NCI-H82 (cell line): ENCODE results near the gene EHD1.
"Not testable (repeated sequence)": the region's sequence is repeated elsewhere in the genome, so short reads cannot be mapped to it uniquely, and the experiment has no call there.

Experiments used
- DNase-seq: peaks from one replicate; lab custom pipeline; 2025; lab: John Stamatoyannopoulos, UW

Gene EHD1

DNA sequence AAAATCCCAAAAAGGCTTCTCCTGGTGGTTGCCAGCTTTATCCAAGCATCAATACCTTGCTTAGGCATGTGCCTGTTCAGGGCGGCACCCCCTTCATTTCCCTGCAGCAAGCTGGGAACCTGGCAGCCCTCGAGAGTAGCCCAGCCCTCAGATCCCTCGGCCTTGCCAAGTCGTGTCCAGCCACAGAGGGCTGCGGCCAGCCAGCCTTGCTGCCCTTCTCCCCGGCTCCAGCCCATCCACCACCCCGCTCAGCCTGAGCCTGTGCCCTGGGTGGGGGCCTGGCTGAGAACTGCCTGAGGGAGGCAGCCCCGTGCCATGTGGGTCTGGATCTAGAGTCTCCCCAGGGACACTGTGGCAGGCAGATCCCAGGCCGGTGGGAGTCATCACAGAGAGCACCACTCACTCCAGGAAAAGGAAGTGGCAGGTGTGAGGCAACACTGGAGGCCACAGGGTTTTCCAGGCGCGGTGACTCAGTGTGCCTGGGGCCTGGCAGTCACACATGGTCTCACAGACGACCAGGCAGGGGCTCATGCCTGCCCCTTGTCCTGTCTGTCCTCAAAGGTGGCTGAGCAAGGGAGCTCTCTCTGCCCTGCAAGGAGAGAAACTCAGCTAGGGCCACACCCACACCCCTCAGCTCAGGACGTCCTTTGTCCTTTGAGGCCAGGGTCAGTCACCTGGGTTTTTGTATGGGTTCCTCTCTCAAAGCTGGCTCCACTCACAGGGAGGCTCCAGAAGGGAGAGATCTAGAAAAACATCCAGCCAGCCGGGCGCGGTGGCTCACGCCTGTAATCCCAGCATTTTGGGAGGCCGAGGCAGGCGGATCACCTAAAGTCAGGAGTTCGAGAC is 21.8 kb downstream of the EHD1 start:
- no peak for DNase-seq

DNA sequence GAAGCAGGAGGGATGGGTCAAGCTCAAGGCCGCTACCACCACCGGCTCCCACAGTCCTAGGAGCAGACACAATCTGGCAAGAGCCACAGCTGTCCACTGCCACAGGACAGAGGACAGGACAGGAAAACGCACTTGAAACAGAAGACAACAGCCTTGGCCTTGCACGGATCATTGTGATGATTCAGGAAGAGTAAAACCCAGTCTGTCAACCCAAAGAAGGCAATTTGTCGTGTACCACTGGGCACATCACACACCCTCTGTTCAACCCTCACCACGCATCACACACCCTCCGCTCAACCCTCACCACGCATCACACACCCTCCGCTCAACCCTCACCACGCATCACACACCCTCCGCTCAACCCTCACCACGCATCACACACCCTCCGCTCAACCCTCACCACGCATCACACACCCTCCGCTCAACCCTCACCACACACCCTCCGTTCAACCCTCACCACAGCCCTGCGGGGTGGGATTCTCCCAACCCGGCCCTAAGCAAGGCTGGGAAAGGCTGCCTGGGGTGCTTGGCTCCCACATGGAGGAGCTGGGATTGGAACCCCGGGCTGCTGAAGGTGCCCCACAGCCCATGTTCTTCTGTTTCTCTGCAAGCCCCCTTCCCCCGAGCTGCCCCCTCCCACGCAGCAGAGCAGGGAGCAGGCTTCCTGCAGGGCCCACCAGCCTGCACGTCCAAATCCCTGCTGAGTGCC is 22.7 kb downstream of the EHD1 start:
- DNase-seq: no peak

DNA sequence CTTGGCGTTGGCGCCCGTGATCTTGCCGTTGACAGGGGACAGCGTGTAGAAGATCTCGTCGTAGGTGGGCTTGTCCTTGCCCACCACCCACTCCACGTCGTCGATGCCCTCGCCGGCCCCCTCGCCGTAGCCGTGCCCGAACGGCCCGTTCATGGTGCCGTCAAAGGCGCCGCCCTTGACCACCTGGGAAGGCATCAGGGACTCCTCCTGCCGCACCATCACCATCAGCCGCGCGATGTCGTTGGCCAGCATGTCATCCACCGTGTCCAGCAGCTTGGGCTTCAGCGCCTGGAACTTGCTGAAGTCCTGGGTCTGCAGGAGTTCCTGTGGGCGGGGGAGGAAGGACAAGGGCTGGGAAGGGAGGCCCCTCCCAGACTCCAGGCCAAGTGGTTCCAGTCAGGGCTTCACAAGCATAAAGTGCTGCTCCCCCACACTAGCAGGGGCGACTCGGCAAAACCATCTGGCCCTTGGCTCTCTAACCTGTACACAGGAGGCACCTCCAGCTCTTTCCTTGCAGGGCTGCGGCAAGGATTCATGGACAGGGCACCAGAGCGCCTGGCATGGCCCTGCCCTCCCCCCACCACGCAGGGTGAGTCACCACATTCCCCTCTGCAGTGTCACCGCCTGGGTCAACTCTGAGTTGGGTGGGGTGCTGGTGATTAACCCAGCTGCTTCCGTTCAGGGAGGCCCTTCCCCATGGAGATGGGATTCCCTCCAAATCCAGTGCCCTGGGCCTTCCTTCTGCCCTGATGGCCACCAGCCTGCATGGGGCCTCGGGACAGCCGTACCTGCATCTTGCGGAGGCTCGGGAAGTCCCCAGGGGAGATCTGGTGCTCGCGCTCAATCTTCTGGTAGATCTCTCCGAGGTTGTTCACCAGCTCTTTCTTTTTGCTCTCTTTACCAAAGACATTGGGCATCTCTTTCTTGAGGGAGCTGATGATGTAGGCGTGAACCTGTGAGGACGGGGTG is 23.6 kb downstream of the EHD1 start:
- DNase-seq: no peak

DNA sequence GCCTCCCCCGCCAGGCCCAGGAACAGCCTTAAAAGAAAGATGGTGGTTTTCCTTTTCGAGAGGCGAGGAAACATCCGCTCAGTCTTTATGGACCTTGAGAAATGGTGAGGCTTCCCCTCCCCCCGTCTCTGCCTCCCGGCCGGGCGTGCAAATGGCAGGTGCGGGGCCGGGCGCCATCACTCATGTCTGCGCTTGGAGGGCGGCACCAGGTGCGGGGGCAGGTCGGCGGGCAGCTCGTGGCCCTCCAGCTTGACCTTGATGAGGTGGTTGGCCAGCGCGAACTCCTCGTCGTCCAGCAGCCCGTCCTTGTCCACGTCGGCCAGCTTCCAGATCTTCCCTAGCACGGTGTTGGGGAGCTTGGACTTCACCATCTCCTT is 24.3 kb downstream of the EHD1 start:
- no peak for DNase-seq

DNA sequence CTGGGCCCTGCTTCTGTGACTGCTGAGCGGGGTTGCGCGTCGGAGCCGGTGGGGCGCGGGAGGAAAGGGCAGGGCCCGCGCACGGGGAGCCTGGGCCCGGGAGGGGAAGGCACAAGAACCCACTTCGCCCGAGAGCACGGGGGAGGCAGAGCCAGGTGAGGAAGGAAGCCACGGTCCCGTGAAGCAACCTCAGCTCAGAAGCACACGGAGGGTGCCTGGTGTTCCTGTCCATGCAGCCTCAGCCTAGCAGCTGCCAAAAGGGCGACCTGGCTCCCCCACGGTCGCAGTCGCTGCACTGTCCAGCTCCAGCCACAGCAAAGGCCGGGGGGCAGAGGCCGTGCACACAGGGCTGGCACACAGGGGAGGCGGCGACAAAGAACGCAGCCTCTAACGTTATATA is 24.7 kb downstream of the EHD1 start:
- no peak for DNase-seq

DNA sequence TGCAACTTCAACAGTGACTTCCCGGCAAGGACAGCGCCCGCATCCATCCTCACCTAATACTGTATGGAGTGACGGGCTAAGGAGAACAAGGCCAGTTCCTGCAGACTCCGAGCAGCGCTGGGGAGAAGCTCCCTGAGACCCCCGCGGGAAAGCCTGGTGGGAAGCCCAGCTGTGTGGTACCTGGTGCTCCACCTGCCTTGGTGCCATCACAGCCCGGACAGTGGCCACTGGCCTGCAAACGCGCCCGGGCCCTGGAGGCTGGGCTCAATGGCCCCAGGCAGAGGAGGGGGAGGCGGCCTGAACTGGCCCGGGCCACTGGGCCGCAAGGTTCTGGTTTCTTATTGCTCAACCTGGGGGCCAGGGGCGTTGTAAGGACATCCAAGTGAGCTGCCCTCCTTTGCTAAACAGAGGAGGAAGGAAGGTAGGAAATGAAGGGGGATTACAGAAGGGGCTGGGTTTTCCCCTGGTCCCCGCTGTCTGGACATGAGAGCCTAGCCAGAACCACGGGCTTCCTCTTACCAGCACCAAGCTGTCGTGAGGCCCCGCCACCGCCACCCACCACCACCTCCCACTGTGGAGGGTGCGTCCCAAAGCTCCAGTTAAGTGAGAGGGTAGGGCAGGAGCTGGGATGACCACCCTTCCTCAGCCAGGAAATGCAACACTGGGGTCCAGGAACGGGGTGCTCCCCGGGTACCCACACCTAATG is 25.5 kb downstream of the EHD1 start:
- no peak for DNase-seq

DNA sequence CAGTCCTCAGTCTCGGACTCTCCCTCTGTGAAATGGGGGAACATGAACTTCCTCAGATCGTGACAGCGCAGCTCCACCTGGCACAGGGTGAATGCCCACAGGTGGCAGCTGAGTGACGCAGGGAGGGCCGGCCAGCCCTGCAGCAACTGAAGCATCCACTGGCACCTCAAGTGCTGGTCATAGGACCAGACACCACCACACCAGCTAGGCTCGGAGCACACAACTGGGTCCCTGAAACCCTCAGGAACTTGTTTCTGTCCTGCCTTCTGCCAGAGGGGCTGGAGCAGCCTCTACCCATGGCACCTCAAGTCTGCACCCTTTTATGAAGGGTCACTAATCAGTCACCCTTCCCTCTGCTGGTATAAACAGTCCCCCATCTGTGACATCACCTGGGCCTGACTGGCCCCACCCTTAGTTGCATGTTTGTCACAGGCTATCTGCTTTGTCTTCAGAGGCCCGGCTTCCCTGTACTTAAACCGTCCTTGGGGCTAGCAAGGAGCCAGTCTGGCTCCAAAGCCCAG is 26.5 kb downstream of the EHD1 start:
- DNase-seq: no peak

DNA sequence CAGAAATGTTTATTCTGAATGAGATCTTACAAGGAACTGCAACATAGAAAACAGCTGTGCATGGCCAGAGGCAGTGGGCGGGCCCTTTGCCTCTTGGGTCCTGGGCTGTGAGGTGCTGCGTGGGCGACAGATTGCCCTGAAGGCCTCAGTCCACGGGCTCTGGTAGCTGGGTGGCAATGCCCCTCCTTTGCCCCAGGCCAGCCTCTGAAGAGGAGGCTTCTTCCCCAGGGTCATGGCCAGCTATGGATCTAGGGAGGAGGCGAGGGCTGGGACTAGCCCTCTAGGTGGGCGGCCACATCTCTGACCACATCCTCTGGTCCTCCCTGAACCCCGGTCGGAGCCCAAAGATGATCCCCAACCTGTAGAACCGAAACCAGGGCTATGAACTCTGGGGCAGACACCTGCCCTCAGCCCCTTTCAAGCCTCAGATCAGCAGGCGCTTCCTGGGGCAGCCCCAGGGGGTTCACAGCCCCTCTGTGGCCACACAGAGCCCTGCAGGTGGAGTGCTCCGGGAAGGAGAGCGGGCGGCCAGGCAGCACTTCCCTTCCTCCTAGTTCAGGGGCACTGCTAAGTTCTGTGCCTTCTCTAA is 27.3 kb downstream of the EHD1 start:
- no peak for DNase-seq

DNA sequence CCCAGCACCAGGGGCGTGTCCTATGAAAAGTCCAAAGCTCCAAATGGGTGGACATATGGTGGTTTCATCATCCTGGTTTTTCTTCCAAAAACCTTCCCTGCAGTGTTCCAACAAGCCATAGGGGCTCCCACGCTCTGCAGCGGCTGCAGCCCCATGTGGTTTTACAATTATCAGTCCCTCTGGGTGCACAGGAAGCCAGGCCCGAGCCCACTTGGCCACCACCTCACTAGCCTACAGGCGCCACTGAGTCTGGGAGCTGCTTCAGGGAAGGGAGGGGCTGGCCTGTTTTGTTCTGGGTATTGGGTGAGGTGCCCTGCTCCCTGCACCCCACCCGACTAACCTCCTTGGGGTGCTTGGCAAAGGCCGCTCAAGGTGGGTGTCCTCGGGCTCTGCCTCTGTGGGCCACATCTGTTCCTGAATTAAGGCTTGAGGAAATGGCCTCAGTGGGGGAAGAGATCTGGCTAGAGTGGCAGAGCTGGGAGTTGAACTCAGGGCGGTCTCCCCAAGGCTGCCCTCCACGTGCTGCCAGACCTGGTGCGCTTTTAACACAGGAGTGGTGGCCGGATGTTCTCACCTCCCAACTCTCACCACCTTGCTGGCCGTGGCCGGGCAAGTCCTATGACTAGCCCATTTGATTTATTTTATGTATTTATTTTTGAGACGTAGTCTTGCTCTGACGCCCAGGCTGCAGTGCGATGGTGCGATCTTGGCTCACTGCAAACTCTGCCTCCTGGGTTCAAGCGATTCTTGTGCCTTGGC is 28.6 kb downstream of the EHD1 start:
- DNase-seq: no peak

DNA sequence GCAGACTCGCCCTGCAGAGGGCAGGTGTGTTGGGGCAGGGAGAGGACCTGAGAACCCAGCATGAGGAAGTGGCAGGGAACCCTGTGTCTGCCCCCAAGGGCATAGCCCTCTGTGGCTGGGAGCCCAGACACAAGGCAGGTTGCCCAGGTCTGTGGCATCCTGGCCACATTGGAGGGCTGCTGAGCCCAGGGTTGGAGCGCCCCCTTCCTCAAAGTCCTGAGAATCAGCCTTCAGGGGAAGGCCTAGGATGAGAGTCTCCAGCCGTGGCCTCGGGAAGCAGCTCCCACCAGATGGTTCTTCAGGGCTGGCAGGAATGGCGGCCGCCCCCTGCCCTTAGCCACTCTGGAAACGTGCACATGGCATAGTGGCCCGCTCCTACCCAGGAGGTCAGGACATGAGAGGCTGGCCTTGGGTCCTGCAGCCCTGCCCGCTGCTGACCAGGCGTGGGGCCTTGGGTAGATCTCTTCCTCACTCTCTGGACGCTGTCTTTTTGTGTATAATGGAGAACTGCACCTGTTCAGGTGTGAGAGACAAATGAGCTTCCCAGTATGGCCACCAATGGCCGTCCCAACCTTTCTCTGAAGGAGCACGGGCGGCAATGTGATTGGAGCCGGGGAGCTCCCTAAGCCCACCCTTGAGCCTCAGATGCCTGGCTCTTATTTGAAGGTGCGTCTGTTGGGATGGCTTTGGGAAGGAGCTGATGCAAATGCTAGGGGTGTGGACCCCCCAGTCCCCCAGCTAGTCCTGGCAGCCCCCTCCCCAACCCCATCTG is 29.4 kb downstream of the EHD1 start:
- DNase-seq: peak; percentile 17

DNA sequence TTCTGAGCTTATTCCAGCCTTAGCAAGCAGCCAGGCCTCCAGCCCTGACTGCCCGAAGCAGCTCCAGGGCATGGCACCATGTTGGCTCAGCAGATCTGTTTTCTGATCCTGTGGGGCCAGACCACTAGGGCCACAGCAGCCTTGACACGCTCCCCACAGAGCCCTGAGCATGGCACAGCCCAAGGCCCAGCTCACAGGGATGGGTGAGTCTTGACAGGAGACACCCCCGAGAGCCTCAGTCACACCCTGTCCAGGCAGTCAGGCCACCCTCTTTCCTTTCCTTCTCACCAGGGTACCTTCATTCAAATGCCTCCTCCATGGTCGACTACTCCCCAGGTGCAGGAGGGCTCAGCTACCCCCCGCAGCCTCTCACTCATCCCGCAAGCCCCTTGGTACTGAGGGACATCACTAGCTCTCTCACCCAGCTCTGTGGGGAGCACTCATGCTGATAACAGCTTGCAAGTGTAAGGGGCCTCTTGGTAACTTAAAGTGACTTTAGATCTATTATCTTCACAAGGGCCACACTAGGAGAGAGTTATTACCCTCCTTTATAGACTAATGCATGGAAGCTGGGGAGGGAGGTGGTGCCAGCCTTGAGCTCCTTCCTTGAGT is 30.1 kb downstream of the EHD1 start:
- no peak for DNase-seq

DNA sequence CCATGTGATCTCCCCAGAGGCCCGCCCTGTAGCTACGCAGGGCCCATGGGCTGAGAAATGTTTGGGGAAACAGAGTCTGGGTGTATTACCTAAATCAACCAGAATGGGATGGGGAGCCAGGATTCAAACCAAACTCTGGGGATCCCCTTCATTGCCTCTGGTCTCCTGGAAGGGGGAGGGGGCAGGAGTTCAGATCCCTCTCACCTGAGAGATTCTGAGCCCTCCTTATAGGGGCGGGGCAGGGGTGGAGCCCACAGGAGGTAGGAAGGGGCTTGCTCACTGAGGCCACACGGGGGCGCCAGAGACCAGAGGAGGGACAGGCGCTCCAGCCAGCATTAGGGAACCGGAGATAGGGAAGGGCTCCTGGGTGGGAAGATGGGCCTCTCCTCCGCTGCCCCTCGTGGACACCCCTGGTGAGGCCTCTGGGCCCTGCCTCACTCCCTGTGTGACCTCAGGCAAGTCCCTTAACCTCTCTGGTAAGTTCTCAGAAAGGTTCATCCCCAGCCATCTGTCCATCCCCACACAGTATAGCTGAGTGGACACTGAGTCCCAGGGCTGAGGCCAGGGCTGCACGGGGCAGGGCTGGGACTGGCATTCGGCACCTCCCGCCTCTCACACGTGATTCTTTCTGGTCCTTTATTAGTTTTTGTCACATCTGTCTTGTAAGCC is 31.3 kb downstream of the EHD1 start:
- peak; percentile 96 for DNase-seq

DNA sequence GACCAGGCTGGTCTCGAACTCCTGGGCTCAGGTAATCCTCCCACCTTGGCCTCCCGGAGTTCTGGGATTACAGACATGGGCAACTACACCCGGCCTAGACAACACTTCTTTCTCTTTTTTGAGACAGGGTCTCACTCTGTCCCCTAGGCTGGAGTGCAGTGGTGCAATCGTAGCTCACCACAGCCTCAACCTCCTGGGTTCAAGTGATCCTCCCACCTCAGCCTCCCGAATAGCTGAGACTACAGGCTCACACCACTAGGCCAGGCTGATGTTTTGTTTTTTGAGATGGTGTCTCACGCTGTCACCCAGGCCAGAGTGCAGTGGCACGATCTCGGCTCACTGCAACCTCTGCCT is 32.7 kb downstream of the EHD1 start:
- DNase-seq: not testable (repeated sequence)

DNA sequence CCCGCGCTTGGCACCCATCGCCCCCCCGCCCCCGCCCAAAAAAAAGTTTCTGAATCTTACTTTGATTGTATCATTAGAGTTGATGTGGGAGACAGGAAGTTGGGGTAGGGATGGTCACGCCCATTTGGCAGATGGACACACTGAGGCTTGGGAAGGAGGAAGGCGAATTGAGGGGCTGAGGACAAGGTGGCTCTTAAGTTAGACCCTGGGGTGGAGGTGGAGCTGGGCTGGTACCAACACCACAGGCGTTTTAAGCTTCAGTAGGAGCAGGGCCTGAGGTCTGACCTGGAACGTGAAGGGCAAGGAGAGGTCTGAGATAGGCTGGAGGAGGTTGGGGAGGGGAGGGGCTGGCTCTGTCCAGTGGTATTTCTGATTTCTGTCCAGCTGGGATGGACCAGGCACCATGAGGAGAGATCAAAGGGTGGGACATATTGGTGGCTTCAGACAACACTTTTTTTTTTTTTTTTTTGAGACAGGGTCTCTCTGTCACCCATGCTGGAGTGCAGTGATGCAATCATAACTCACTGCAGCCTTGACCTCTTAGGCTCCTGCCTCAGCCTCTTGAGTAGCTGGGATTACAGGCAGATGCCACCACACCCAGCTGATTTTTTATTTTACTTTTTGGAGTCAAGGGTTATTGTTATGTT is 33.2 kb downstream of the EHD1 start:
- no peak for DNase-seq

DNA sequence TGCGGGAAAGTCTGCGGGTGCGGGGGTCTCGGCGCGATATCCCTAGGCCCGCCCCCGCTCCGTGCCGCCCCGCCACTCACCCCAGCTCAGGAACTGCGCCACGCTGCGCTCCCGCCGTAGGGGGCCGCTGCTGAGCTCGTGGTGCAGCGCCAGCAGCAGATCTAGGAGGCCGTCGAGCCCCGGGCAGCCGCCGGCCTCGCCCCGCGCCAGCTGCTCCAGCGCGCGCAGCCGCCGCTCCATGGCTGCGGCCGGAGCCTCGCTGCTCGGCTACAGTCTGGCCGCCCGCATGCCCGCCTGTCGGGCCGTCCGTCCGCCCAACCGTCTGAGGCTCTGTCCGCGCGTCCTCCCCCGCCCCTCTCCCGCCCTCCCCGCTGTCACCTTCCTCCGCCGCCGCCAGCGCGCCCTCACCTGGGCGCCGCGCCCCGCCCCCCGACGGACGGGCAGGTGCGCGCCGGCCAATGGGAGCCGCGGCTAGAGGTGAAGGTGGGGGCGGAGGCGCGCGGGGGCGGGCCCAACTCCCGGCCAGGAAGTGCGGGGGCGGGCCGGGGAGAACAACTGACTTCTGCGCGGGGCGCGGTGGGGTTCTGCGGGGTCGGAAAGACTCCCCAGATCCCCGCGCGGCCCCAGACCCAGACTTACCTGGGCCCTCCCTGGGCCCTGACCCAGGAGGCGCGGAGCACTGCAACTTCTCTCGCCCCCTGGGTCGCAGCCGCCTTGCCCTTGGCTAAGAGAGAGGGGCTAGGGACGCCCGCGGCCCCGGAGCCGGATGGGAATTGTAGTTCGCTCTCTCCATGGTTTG is 33.9 kb downstream of the EHD1 start, which contains the start of gene CDC42BPG:
Gene CDC42BPG (minus strand): TSS at position 324 of the 799 bp plus-strand sequence. CDS start 84 bp downstream, at position 240.
- DNase-seq: peak; percentile 75

DNA sequence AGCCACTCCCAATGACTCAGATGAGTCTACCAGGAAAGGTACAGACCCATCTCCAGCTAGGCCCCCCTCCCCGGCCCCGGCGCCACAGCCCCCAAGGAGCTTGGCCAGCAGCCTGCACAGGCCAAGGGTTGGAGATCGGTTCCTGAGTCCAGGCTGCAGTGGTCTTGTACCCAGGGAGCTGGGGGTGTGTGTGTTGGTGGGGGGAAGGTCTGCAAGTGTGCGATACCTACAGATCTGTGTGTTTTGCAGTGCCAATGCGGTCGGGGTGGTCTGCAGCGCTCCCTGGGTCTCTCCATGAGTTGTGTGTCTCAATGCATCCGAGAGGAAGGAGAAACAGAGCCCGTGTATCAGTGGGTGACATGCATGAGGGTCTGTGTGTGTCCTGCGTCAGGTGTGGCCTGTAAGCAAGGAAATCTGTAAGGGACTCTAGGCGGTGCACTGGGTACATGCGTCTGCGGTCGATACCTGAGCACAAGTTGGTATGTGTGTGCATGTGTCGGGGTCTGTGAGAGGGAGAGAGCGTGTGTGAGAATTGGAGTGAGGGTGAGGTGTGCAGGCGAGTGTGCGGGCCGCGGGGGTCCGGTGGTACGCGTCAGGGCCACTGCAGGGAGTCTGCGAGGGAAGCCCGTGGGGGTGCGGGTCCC is 34.6 kb downstream of the EHD1 start:
- DNase-seq: peak; percentile 36
